H1 (cell line): Measurements from ENCODE around the gene TKFC. TPM values are rescaled to one million over a fixed set of nuclear protein-coding genes. Genes with fewer than 3 reads are reported as not detected.

ENCODE experiments used
- JUN ChIP-seq: IDR thresholded peaks from 2 replicates; pipeline ENCODE4 v1.6.1; 2011; ENCODE audit warnings: low read depth, mild to moderate bottlenecking, improper control_type of control experiment, low read length
- polyA plus RNA-seq, 7 experiments: library from polyadenylated mRNA; depleted of rRNA in 3 of 7; stranded (reverse) in 5 of 7; unstranded in 2 of 7; fragments of >200 nt in 5 of 7; fragments of 200-250 nt in 2 of 7; gene quantifications; 1 replicate in 5 of 7; 2 replicates in 1 of 7; 4 replicates in 1 of 7; pipeline versions ENCODE4 v1.2.1 to v1.2.3, GENCODE V29; 2011 to 2013; ENCODE audit warnings: missing spikeins in 2 of 7, mixed read lengths in 2 of 7
- total RNA-seq: library from RNA; stranded (reverse); fragmentation: NEBNext Ultra II Directional; extraction: Animal tissue kit (Norgen Biotek cat#: 25700); gene quantifications from 2 replicates; pipeline ENCODE4 v1.2.1, GENCODE V29; 2021
- TF ChIP-seq, protein P1 (sequence below), 3 experiments: IDR thresholded peaks; 1 replicate in 2 of 3; 2 replicates in 1 of 3; pipeline versions ENCODE4 v1.5.1 to v1.6.1; 2011; ENCODE audit warnings: low read length in 3 of 3, mild to moderate bottlenecking in 3 of 3, inconsistent platforms in 2 of 3, low read depth in 1 of 3, moderate library complexity in 1 of 3; ENCODE audit not compliant: insufficient read depth in 1 of 3; ENCODE audit errors: control extremely low read depth in 1 of 3

The TKFC gene
- total and polyA plus RNA-seq, 2 of the 8 experiments (the other 6 are each of a cell fraction or from before 2014, with no cell fraction given), result 53.5 to 55.0 TPM

DNA sequence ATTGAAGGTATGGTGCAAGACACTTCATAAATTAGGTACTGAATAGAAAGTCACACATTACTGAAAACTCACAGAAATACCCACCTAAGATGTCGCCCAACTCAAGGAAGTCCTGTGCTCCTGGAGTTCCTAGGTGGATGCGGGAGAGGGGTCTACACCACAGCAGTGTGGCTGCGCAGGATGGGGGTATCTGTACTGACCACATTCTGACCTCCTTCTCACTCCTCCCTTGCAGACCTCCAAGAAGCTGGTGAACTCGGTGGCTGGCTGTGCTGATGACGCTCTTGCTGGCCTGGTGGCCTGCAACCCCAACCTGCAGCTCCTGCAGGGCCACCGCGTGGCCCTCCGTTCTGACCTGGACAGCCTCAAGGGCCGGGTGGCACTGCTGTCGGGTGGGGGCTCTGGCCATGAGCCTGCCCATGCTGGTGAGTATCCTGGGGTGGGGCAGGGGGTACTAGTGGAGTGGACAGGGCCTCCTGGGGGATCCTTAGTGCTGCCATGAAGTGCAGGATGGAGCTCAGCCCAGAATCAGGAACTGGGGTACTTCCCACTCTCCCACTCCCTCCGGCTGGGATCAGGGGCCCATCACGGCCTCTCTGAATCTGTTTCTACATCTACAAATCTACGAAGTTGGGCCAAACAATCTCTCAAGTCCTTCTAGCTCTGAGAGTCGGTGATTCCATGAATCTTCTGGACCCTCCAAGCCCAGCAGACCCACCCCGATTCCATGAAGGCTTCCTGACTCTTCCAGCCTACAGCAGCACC lies 4.9 kb downstream of the TKFC start (continued):
- TF ChIP-seq, protein P1, sequence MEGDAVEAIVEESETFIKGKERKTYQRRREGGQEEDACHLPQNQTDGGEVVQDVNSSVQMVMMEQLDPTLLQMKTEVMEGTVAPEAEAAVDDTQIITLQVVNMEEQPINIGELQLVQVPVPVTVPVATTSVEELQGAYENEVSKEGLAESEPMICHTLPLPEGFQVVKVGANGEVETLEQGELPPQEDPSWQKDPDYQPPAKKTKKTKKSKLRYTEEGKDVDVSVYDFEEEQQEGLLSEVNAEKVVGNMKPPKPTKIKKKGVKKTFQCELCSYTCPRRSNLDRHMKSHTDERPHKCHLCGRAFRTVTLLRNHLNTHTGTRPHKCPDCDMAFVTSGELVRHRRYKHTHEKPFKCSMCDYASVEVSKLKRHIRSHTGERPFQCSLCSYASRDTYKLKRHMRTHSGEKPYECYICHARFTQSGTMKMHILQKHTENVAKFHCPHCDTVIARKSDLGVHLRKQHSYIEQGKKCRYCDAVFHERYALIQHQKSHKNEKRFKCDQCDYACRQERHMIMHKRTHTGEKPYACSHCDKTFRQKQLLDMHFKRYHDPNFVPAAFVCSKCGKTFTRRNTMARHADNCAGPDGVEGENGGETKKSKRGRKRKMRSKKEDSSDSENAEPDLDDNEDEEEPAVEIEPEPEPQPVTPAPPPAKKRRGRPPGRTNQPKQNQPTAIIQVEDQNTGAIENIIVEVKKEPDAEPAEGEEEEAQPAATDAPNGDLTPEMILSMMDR (IDR thresholded peaks at IDR 0.05; ENCODE audit: control extremely low read depth in 1 of 3, insufficient read depth in 1 of 3, low read depth in 1 of 3, low read length in 3 of 3), result no peak
- TF ChIP-seq JUN, result no peak
